K562 (cell line): ENCODE data around the gene TPCN1. TPM values are rescaled to one million over a fixed set of nuclear protein-coding genes. Genes with fewer than 3 reads are reported as not detected.

Source experiments
- DPF2 ChIP-seq: fragments of 450-650 bp; IDR thresholded peaks from 2 replicates; pipeline ENCODE4 v1.6.1; 2016
- NFIX ChIP-seq: fragments of 250-450 bp; sonication (Bioruptor Pico); IDR thresholded peaks from 2 replicates; pipeline ENCODE4 v1.4.0; 2020; ENCODE audit warnings: low read depth, mild to moderate bottlenecking, moderate library complexity
- PRPF4 ChIP-seq: fragments of 200-400 bp; formaldehyde crosslinking; IDR thresholded peaks from one replicate; pipeline ENCODE4 v1.6.1; 2017; ENCODE audit warnings: low read length, low read depth, mild to moderate bottlenecking; ENCODE audit not compliant: insufficient read depth, poor library complexity, severe bottlenecking
- SUPT5H ChIP-seq: fragments of 450-650 bp; IDR thresholded peaks from 2 replicates; pipeline ENCODE4 v1.6.1; 2016
- ZNF253 ChIP-seq: fragments of 250-450 bp; sonication (Bioruptor Pico); conservative IDR thresholded peaks from 2 replicates; pipeline ENCODE4 v1.6.1; 2021; ENCODE audit warnings: mild to moderate bottlenecking
- polyA plus RNA-seq, 8 experiments: library from polyadenylated mRNA; depleted of rRNA in 4 of 8; stranded (reverse) in 5 of 8; unstranded in 3 of 8; fragments of >200 nt; fragmentation: Nextera tagmentation in 2 of 8; fragmentation: Illumina TruSeq in 1 of 8; extraction: Ambion mirVana in 2 of 8; extraction: Trizol in 1 of 8; gene quantifications; 2 replicates each; pipeline versions ENCODE4 v1.2.1 to v1.2.3, GENCODE V29; 2011 to 2014; ENCODE audit warnings: inconsistent platforms in 1 of 8, missing spikeins in 1 of 8
- total RNA-seq, 7 experiments: library from RNA; depleted of rRNA in 6 of 7; stranded (reverse); fragments of >200 nt in 6 of 7; fragmentation: Illumina TruSeq in 2 of 7; extraction: Trizol in 2 of 7; gene quantifications; 2 replicates each; pipeline versions ENCODE4 v1.2.1 to v1.2.3, GENCODE V29; 2011 to 2021; ENCODE audit warnings: low replicate concordance in 1 of 7
- TF ChIP-seq, protein P1 (sequence below): fragments of 250-450 bp; sonication (Bioruptor Pico); IDR thresholded peaks from 2 replicates; pipeline ENCODE4 v1.5.0; 2020; ENCODE audit warnings: mild to moderate bottlenecking, borderline replicate concordance
- TF ChIP-seq, protein P2 (sequence below): fragments of 250-450 bp; sonication (Bioruptor Pico); IDR thresholded peaks from 2 replicates; pipeline ENCODE4 v1.4.0; 2020; ENCODE audit warnings: mild to moderate bottlenecking, moderate library complexity, borderline replicate concordance
- TF ChIP-seq, protein P3 (sequence below): fragments of 250-450 bp; sonication (Bioruptor Pico); IDR thresholded peaks from 2 replicates; pipeline ENCODE4 v1.5.0; 2022; ENCODE audit warnings: mild to moderate bottlenecking

The TPCN1 gene
- total and polyA plus RNA-seq, 9 of the 15 experiments (the other 6 are each of a cell fraction or from before 2014, with no cell fraction given) = 0.80 to 23.8 (median 7.4) TPM

DNA sequence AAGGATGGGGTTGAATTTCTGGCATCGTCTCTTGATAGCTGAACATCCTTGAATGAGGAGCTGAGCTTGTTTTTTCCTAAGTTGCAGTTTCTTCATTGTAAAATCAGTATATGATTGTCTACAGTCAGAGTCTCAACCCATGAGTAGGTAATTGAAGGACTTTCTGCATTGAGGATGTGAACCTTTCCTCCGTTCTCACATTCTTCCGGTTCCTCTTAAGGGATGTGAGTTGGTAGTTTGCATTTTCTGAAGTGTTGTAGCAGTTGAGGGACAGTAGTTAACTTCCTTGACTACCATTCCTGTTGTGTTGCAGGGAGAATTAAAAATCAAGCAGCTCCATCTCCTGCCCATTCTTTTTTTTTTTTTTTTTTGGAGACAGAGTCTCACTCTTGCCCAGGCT lies 19.1 kb downstream of the TPCN1 start (continued):
- no peak for TF ChIP-seq PRPF4
- TF ChIP-seq NFIX (CRISPR knock-in tag) = no peak
- no peak for TF ChIP-seq DPF2
- TF ChIP-seq, protein P1, sequence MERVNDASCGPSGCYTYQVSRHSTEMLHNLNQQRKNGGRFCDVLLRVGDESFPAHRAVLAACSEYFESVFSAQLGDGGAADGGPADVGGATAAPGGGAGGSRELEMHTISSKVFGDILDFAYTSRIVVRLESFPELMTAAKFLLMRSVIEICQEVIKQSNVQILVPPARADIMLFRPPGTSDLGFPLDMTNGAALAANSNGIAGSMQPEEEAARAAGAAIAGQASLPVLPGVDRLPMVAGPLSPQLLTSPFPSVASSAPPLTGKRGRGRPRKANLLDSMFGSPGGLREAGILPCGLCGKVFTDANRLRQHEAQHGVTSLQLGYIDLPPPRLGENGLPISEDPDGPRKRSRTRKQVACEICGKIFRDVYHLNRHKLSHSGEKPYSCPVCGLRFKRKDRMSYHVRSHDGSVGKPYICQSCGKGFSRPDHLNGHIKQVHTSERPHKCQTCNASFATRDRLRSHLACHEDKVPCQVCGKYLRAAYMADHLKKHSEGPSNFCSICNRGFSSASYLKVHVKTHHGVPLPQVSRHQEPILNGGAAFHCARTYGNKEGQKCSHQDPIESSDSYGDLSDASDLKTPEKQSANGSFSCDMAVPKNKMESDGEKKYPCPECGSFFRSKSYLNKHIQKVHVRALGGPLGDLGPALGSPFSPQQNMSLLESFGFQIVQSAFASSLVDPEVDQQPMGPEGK = no peak
- TF ChIP-seq, protein P2, sequence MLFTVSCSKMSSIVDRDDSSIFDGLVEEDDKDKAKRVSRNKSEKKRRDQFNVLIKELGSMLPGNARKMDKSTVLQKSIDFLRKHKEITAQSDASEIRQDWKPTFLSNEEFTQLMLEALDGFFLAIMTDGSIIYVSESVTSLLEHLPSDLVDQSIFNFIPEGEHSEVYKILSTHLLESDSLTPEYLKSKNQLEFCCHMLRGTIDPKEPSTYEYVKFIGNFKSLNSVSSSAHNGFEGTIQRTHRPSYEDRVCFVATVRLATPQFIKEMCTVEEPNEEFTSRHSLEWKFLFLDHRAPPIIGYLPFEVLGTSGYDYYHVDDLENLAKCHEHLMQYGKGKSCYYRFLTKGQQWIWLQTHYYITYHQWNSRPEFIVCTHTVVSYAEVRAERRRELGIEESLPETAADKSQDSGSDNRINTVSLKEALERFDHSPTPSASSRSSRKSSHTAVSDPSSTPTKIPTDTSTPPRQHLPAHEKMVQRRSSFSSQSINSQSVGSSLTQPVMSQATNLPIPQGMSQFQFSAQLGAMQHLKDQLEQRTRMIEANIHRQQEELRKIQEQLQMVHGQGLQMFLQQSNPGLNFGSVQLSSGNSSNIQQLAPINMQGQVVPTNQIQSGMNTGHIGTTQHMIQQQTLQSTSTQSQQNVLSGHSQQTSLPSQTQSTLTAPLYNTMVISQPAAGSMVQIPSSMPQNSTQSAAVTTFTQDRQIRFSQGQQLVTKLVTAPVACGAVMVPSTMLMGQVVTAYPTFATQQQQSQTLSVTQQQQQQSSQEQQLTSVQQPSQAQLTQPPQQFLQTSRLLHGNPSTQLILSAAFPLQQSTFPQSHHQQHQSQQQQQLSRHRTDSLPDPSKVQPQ = no peak
- TF ChIP-seq, protein P3, sequence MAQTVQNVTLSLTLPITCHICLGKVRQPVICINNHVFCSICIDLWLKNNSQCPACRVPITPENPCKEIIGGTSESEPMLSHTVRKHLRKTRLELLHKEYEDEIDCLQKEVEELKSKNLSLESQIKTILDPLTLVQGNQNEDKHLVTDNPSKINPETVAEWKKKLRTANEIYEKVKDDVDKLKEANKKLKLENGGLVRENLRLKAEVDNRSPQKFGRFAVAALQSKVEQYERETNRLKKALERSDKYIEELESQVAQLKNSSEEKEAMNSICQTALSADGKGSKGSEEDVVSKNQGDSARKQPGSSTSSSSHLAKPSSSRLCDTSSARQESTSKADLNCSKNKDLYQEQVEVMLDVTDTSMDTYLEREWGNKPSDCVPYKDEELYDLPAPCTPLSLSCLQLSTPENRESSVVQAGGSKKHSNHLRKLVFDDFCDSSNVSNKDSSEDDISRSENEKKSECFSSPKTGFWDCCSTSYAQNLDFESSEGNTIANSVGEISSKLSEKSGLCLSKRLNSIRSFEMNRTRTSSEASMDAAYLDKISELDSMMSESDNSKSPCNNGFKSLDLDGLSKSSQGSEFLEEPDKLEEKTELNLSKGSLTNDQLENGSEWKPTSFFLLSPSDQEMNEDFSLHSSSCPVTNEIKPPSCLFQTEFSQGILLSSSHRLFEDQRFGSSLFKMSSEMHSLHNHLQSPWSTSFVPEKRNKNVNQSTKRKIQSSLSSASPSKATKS (CRISPR knock-in tag) = no peak
- no peak for TF ChIP-seq ZNF253 (CRISPR knock-in tag)
- no peak for TF ChIP-seq SUPT5H
